HG03354 (cell line): Measurements from ENCODE around the gene RFX4.
"Not testable (repeated sequence)": the region's sequence is repeated elsewhere in the genome, so short reads cannot be mapped to it uniquely, and the experiment has no call there.

Experiments
- ATAC-seq: cut with Tn5 transposase; IDR thresholded peaks from one replicate; pipeline ENCODE4 v1.9.1; 2021; ENCODE audit warnings: mild to moderate bottlenecking; ENCODE audit not compliant: unreplicated experiment, poor library complexity, severe bottlenecking

Gene RFX4

GRCh38 chr12:106719879-106720278 lies 137.1 kb downstream of the RFX4 start:
- no peak for ATAC-seq

- no peak for ATAC-seq
Measured at GRCh38 chr12:106720696-106721095, 137.9 kb downstream of the RFX4 start.

- no peak for ATAC-seq
Measured at GRCh38 chr12:106721915-106722314, 139.1 kb downstream of the RFX4 start.

GRCh38 chr12:106722837-106723236 lies 140.0 kb downstream of the RFX4 start:
- ATAC-seq: no peak

- no peak for ATAC-seq
Measured at GRCh38 chr12:106723416-106723815, 140.6 kb downstream of the RFX4 start.

- ATAC-seq: no peak
Measured at GRCh38 chr12:106724116-106724515, 141.3 kb downstream of the RFX4 start.

GRCh38 chr12:106724934-106725333 lies 142.1 kb downstream of the RFX4 start:
- no peak for ATAC-seq

GRCh38 chr12:106726603-106727202 lies 143.9 kb downstream of the RFX4 start:
- not testable (repeated sequence) for ATAC-seq

GRCh38 chr12:106729611-106730010 lies 146.8 kb downstream of the RFX4 start:
- no peak for ATAC-seq

- ATAC-seq: no peak
Measured at GRCh38 chr12:106732890-106733289, 150.1 kb downstream of the RFX4 start.

GRCh38 chr12:106733660-106734059 lies 150.9 kb downstream of the RFX4 start:
- ATAC-seq: no peak

GRCh38 chr12:106736051-106736957 lies 153.5 kb downstream of the RFX4 start:
- ATAC-seq: no peak

GRCh38 chr12:106739318-106739717 lies 156.5 kb downstream of the RFX4 start:
- no peak for ATAC-seq

- ATAC-seq: no peak
Measured at GRCh38 chr12:106739815-106740530, 157.2 kb downstream of the RFX4 start.

- no peak for ATAC-seq
Measured at GRCh38 chr12:106740818-106741217, 158.0 kb downstream of the RFX4 start.

- no peak for ATAC-seq
Measured at GRCh38 chr12:106741247-106741646, 158.4 kb downstream of the RFX4 start.

GRCh38 chr12:106743270-106743988 lies 160.6 kb downstream of the RFX4 start:
- no peak for ATAC-seq

GRCh38 chr12:106744600-106744999 lies 161.8 kb downstream of the RFX4 start:
- no peak for ATAC-seq

GRCh38 chr12:106745181-106745745 lies 162.5 kb downstream of the RFX4 start:
- no peak for ATAC-seq
